ENCODE measurements around the gene TTBK1.
"Not testable (repeated sequence)": the region's sequence is repeated elsewhere in the genome, so short reads cannot be mapped to it uniquely, and the experiment has no call there.

TTBK1 gene

DNA sequence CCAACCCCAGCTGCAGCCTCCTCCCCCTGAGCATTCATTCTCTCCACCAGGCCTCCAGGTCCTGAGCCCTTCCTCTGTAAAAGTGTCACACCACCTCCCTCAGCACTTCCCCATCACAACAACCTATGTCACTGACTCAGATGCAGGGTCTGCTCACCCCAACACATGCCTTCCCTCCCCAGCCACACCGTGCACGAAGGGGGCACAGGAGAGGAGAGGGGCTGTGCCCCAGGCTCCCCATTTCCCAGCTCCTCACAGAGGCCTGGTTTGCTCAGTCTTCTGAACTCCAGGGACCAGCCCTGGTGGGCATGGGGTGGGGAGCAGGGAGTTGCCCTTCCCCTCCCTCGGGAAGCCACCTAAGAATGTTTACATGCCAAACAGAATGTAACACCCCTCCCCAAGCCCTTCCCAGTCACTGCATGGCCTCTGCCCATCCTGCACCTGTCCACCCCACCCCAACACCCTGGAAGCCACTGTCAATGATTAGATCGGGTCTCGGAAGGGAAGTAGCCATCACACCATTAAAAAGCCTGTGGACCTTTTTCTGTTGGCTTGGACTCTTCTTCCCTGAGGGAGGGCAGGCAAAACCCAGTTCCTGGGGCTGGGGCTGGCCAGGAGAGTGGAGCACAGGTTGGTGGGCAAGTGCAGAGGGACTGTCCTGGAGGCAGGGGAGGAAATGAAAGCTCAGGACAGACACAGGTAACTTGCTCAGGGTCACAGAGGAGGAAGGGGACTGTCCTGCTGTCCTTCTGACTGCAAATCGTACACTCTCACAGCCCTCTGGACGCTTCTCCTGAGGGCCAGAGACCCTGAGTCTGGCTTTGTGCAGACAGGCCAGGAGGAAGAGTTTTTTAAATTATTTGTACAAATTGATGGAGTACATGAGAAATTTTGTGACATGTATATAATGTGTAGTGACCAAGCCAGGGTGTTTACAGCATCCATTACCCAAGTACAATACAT lies 44.7 kb downstream of the TTBK1 start:
- no peak for DNase-seq (ENCODE audit: low read depth)

DNA sequence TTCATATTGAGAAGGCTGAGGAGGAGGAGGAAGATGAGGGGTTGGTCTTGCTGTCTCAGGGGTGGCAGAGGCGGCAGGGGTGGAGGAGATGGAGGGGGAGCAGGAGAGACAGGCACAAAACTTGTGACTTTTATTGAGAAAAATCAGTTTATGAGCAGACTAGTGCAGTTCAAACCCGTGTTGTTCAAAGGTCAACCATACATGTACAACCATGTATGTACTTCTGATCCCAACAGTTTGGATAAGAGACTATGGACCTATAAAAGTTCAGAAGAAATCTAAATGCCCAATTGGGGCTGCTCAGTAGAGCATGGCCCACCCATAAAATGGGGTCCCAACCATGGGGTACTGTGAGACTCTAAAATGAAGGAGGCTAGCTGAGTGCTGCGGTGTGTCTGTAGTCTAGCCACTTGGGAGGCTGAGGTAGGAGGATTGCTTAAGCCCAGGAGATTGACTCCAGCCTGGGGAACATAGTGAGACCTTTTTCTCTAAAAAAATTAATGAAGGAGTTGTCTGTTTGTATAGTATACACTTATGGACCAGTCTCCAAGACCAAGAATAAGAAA lies 47.1 kb downstream of the TTBK1 start:
- no peak for DNase-seq (ENCODE audit: low read depth)

DNA sequence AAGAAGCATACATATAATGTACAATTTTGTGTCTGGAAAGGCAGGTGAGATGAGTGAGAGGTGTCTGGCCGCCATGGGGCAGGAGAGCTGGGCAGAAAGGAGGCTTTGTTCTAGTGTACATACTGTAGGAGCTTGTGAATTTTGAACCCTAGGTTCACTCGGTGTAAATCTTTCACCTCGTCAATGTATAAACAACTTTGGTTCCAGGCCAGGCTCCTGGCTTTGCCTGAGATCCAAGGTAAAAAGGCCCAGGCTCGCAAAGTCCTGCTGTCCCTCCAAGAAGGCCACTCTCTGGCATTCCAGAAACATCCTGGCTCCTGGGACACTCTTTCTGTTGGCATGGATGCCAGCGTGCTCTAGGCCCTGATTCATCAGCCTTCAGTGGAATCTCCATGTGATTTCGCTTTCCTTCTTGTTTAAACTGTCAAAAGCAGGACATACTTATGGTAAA lies 47.6 kb downstream of the TTBK1 start:
- DNase-seq (ENCODE audit: low read depth): no peak

DNA sequence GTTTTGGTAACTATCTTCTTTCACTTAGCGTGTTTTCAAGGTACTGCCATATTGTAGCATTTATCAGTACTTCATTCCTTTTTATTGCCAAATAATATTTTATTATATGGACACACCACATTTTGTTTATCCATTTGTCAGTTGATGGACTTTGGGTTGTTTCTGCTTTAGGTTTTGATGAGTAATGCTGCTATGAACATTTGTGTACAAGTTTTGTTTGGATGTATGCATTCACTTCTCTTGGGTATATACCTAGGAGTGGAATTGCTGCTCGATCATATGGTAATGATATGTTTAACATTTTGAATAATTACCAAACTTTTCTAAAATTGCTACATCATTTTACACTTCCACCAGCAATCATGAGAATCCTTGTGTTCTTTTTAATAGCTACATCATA lies 48.4 kb downstream of the TTBK1 start:
- no peak for DNase-seq (ENCODE audit: low read depth)

DNA sequence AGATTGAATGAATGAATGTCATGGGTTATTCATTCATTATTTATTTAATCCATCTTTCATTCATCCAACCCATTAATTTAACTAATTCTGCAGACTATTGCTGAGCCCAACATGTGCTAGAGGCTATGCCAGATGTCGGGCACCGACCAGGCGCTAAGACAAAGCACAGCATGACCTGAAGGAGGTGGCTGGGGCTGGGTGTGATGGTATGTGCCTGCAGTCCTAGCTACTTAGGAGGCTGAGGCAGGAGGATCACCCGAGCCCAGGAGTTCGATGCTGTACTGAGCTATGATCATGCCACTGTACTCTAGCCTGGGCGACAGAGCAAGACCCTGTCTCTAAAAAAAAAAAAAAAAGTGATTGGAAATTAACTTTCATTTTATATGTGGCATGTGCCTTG lies 49.1 kb downstream of the TTBK1 start:
- no peak for DNase-seq (ENCODE audit: low read depth)

DNA sequence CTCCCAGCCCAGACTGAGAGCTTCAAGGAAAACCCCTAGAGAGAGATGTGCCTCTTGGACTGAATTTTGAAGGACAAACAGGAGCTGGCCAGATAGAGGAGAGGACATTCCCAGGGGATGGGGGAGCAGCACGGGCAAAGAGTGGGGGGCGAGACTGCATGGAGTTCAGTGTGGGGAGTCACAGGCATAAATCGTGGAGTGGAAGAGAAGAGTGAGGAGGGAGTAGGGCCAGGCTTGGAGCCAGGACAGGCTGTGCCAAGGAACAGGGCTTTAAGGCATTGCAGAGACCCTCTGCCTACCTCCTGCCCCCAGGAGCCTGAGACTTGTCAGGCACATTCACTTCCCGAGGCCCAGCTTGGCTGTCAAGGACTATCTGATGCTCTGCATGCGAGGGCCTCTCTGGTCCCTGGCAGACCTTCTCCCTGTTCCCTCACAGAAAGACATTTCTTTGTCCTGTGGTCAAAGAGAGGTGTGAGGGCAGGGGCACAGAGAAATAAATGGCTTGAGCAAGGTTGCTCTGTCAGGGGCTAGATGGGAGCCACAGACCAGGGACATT lies 49.6 kb downstream of the TTBK1 start:
- DNase-seq (ENCODE audit: low read depth): no peak

DNA sequence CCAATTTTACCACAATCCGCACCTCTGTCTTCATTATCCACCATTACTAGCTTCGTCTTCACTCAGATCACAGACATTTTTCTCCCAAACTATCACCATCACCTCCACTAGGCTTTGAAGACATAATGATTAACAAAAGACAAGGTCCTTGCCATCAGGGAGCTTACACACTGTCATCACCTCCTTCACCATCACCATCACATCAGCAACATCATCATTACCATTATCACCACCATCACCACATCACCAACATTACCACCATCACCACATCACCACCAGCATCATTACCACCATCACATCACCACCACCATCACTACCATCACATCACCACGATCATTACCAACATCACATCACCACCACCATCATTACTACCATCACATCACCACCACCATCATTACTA lies 50.4 kb downstream of the TTBK1 start:
- DNase-seq (ENCODE audit: low read depth): no peak

DNA sequence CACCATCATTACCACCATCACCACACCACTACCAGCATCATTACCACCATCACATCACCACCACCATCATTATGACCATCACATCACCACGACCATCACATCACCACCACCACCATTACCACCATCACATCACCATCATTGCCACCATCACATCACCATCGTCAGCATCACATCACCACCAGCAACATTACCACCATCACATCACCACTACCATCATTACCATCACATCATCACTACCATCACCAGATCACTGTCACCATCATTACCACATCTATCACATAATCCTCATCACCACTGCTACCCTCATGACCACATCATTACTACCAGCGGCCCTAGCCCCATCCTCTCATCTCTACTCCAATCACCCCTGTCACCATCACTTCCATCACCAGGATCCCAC lies 51.3 kb downstream of the TTBK1 start:
- DNase-seq (ENCODE audit: low read depth): no peak

DNA sequence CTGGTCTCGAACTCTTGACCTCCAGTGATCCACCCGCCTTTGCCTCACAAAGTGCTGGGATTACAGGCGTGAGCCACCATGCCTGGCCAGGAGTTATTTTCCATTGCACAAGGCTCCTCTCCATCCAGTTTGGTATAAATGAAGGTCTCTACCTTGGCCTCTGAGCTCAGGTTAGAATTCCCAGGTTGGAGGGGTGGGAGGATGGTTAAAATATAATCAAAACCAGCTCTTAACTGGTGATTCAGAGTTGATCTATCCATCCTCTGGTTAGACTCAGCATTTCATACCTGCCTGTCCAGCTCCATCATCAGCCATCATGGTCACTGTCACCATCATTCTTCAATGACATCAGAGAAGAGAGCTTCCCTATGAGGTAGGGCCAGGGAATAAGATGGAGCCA lies 52.2 kb downstream of the TTBK1 start:
- DNase-seq (ENCODE audit: low read depth): no peak

DNA sequence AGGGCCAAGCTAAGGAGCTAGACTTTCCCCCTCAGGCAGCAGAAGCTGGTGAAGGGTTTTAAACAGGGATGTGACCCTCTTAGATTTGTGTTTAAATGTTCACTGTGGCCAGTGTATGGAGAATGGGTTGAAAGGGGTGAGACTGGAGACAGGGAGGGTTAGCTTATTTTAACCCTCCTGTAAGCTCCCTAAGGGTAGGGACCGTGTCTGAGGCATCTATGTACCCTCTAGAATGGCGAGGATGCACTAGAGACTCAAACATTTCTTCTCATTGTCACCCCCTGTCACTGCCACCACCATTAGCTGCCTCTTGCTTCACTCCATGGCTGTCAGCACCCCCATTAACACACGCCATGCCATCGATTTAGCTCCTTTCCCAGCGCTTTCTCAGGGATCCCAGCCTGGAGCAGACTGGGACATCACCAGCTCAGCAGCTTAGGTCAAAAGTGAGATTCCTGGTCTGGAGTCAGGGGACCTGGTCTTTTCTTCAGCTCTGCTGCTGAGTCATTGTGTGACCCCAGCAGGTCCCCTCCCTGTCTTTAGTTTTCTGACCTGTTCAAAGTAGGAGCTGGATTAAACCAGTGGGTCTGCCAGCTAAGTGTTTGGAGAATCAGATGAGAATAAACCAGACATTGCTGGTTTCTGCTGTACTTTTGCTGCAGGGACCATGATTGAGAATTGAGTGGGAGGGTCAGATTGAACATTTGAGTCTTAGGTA lies 53.7 kb downstream of the TTBK1 start:
- DNase-seq (ENCODE audit: low read depth): no peak

DNA sequence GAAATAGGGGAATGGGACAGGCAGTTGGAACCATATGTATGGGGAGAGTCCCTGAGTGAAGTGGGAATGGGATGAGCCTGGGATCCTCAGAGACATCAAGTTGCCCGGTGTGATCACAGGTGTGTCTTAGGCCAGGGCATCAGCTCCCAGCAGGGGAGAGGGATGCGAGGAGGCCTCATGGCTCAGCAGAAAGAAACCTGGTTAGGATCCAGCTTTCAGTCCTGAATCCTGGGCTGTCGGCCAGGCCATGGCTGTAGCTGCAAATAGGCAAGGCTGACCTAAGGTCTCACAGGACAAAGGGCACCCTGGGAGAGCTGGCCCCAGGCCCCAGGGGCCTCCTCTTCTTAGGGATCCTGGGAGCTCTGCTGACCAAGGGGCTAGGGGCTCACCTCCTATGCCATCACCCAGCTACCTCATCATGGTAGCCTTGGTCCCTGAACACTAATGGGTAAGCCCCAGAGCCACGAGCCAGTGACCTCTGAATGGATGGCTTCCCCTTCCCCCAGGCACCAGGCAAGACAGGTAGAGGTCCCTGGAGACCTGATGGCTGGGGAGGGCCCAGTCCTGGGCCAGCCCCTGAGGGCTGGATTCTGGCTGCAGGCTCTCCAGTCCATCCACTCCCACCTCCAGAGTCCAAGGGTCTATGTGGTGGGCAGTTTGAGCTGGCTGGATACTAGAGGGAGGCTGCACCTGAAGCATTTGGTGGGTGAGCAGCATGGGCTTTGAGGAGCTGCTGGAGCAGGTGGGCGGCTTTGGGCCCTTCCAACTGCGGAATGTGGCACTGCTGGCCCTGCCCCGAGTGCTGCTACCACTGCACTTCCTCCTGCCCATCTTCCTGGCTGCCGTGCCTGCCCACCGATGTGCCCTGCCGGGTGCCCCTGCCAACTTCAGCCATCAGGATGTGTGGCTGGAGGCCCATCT lies 54.6 kb downstream of the TTBK1 start, which contains the start of gene SLC22A7:
TSS of gene SLC22A7 (plus strand) at position 617 of the 921 bp plus-strand sequence. CDS start at position 716, 99 bp downstream.
- no peak for DNase-seq (ENCODE audit: low read depth)

DNA sequence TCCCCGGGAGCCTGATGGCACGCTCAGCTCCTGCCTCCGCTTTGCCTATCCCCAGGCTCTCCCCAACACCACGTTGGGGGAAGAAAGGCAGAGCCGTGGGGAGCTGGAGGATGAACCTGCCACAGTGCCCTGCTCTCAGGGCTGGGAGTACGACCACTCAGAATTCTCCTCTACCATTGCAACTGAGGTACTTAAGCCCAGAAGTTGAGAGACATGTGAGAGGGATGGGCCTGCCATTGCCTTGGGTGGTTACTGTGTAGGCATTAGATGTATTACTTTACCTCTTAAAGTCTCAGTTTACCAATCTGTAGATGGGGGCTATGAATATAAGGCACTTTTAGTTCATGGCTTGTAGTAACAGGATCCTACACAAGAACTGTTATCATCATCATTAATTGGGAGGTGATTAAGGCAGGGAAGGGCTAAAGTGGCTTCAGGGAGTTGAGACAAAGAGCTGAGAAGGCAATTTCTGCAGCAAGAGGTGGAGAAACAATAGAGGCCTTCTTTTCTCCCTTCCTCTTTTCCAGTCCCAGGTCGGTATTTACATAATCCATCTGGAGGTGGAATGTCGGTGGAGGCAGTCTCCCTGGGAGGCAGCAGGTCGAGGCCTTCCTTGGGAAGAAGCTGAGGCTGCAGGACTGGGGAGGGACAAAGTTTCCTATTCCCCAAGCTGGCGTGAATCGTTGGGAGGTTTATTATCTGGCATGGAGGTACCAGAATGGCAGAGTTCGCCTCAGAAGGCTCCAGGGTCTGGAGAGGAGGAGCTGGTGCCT lies 55.5 kb downstream of the TTBK1 start:
- DNase-seq (ENCODE audit: low read depth): no peak

DNA sequence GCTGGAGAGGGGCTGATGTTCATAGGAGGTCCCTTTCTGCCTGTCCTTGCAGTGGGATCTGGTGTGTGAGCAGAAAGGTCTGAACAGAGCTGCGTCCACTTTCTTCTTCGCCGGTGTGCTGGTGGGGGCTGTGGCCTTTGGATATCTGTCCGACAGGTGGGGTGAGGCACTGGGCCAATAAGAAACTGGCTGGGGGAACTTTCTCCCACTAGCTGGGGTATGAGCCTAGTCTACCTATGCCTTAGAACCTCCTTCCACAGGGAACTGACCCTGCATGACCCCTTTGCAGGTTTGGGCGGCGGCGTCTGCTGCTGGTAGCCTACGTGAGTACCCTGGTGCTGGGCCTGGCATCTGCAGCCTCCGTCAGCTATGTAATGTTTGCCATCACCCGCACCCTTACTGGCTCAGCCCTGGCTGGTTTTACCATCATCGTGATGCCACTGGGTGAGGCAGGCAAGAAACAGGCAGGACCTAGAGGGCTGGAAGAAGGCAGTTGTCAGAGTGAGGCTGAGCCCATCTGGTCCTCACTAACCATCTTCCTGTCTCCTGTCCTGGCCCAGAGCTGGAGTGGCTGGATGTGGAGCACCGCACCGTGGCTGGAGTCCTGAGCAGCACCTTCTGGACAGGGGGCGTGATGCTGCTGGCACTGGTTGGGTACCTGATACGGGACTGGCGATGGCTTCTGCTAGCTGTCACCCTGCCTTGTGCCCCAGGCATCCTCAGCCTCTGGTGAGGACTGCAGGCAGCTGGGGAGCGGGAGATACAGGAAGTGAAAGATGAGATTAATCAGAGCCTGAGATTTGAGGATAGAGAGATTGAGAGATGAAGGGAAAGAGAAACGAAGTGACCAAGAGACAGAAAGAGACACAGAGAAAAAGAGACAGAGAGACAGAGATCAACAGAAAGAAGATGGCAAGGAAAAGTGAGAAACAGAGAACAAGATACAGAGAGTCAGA lies 56.3 kb downstream of the TTBK1 start:
- no peak for DNase-seq (ENCODE audit: low read depth)

DNA sequence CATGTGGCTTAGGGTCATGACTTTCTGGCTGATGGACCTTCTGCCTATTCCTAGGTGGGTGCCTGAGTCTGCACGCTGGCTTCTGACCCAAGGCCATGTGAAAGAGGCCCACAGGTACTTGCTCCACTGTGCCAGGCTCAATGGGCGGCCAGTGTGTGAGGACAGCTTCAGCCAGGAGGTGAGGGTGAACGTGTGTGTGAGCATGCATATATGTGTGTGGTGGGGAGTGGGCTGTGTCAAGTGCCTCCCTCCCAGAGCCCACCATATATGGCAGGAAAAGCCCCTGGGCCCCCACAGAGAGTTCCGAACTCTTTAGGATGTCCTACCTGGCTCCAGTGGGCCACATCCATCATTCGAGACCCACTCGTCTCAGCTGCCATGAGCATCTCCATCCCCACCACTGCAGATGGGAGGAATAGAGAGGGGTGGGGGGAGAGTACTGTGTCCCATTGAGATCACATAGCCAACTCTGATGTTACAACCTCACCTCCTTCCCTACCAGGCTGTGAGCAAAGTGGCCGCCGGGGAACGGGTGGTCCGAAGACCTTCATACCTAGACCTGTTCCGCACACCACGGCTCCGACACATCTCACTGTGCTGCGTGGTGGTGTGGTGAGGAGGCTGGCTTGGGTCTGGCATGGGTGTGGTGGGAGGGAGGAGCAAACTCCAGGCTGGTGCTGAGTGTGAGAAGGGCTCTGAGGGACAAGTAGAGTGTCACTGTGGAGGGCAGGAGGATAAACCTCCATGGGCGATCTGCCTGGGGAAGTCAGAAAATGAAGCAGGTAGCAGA lies 58.0 kb downstream of the TTBK1 start:
- DNase-seq (ENCODE audit: low read depth): no peak

DNA sequence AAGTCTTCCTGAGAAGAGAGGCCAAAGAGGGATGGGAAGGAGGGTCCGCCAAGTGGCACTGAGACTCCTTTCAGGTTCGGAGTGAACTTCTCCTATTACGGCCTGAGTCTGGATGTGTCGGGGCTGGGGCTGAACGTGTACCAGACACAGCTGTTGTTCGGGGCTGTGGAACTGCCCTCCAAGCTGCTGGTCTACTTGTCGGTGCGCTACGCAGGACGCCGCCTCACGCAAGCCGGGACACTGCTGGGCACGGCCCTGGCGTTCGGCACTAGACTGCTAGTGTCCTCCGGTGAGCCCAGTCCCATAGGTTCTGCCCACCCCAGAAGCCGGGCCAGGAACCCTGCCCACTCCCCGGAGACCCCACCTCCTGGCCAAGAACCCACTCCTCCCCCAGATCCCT lies 58.8 kb downstream of the TTBK1 start:
- DNase-seq (ENCODE audit: low read depth): no peak

DNA sequence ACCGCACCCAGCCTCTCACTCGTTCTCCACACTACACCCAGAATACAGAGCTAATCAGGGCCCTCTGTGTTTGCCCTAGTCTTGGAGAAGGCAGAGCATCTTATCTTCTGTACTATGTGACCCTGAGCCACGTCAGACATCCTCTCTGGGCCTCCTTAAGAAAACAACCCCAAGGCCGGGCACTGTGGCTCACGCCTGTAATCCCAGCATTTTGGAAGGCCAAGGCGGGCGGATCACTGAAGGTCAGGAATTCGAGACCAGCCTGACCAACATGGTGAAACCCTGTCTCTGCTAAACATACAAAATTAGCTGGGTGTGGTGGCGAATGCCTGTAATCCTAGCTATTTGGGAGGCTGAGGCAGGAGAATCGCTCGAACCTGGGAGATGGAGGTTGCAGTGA lies 59.7 kb downstream of the TTBK1 start:
- not testable (repeated sequence) for DNase-seq (ENCODE audit: low read depth)

DNA sequence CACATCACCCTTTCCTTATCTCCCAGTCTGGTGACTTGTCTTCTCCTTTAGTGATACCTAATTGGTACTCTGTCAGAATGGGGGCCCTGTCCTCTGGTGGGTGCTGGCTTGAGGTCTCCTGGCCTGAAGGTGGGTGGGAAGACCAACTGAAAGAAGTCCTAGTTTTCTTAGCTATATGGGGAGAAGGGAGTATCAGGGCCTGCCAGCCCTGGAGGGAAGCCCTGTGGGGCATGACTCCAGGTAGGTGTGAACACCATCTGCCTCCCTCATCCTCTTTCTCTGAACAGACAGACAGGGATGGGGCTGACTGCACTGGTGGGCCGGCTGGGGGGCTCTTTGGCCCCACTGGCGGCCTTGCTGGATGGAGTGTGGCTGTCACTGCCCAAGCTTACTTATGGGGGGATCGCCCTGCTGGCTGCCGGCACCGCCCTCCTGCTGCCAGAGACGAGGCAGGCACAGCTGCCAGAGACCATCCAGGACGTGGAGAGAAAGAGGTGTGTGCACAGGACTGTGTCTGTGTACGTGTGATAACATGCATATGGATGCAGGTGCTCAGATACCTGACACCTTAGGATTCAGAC lies 60.6 kb downstream of the TTBK1 start:
- DNase-seq (ENCODE audit: low read depth): no peak

DNA sequence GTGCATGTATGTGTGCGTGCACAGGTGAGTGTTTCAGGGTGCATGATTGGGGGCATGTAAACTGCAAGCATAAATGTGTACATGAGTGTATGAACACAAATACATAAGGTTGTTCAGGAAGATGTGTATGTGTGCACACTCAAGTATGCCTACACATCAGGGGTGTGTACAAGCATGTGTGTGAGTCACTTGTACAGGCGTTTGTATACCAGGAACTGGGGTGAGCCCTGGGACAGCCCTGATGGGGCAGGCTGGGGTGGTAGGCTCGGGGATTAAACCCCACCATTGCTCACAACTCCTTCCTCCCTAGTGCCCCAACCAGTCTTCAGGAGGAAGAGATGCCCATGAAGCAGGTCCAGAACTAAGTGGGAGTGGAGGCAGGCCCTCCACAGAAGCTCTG lies 61.1 kb downstream of the TTBK1 start:
- DNase-seq (ENCODE audit: low read depth): no peak

Data from stimulated activated CD8-positive, alpha-beta memory T cell treated with anti-CD3 and anti-CD28 coated beads, Interleukin-15, amount 100 ng/mL, for 1 hour (primary cell).